Measurements from ENCODE around the gene ADAMTS8. TPM values are rescaled to one million over a fixed set of nuclear protein-coding genes. Genes with fewer than 3 reads are reported as not detected.
A peak's percentile ranks its signal among the peaks of the same experiment; 100 is the strongest.

ADAMTS8 gene
- total RNA-seq, 1 donor from 2014 or later: not detected

DNA sequence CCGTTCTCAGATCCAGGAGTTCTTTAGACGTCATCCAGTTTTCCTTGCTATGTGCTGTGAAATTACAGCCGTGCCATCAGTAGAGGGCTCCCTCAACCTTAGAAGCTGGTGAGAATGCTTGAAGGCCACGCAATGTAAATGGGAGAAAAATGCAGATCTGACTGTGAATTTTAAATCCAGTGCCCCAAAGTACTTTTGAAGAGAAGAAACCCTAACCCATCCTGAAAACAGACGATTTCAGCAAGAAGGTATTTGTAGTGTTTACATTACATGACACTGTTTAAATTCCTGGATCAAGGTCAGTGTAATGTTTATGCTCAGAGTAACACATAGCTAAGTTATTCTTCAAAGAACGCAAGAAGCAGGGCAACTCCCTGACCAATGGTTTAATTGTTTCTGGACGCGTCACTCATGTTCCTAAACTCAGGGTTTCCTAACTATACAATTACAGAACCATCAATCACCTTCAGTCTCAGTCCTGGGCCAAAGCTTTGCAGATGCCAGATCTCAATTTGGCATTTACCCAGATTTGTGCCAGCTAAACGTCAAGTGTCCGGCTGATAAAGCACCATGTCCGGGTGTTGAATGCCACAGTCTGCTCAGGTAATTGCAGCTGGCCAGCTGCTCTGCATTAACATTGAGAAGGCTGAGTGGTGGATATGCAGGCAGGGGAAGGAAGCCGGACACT is 38.2 kb downstream of the ADAMTS8 start:
- H3K36me3 ChIP-seq: no peaks in the 10 kb centered on the region
- no peak for DNase-seq (ENCODE audit: low spot score)
- H3K4me2 ChIP-seq: no peak overlapping the region
- peaks cover 2% of the 10 kb centered on the region for H3K9me3 Mint-ChIP-seq
- peaks cover 41% of the 10 kb centered on the region for H3K4me1 Mint-ChIP-seq
- no peak overlapping the region for H3K4me3 ChIP-seq
- H3K9me3 ChIP-seq (ENCODE audit: low read depth): no peaks in the 10 kb centered on the region
- H3F3A ChIP-seq (ENCODE audit: low read depth): no peaks in the 10 kb centered on the region
- no peaks in the 10 kb centered on the region for H4K20me1 ChIP-seq (ENCODE audit: low read depth)
- H3K9ac ChIP-seq: no peak overlapping the region
- no peaks in the 10 kb centered on the region for H3K36me3 Mint-ChIP-seq
- TF ChIP-seq EZH2 (IDR thresholded peaks at IDR 0.05): no peak
- TF ChIP-seq EZH2phosphoT487 (IDR thresholded peaks at IDR 0.05): no peak
- TF ChIP-seq, protein P1, sequence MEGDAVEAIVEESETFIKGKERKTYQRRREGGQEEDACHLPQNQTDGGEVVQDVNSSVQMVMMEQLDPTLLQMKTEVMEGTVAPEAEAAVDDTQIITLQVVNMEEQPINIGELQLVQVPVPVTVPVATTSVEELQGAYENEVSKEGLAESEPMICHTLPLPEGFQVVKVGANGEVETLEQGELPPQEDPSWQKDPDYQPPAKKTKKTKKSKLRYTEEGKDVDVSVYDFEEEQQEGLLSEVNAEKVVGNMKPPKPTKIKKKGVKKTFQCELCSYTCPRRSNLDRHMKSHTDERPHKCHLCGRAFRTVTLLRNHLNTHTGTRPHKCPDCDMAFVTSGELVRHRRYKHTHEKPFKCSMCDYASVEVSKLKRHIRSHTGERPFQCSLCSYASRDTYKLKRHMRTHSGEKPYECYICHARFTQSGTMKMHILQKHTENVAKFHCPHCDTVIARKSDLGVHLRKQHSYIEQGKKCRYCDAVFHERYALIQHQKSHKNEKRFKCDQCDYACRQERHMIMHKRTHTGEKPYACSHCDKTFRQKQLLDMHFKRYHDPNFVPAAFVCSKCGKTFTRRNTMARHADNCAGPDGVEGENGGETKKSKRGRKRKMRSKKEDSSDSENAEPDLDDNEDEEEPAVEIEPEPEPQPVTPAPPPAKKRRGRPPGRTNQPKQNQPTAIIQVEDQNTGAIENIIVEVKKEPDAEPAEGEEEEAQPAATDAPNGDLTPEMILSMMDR (IDR thresholded peaks at IDR 0.05): peak; percentile 29
- peaks cover 13% of the 10 kb centered on the region for H3K27me3 Mint-ChIP-seq (ENCODE audit: insufficient read depth, low read depth)
- no peak overlapping the region for H3K27ac ChIP-seq
- H3K27ac Mint-ChIP-seq: no peak overlapping the region
- H3K4me1 ChIP-seq: peaks cover 6% of the 10 kb centered on the region
- no peak overlapping the region for H2AFZ ChIP-seq (replicated peaks)
- no peak overlapping the region for H3K4me3 Mint-ChIP-seq
- H3K27me3 ChIP-seq: no peaks in the 10 kb centered on the region
- no peaks in the 10 kb centered on the region for H3K79me2 ChIP-seq (ENCODE audit: low read depth)

DNA sequence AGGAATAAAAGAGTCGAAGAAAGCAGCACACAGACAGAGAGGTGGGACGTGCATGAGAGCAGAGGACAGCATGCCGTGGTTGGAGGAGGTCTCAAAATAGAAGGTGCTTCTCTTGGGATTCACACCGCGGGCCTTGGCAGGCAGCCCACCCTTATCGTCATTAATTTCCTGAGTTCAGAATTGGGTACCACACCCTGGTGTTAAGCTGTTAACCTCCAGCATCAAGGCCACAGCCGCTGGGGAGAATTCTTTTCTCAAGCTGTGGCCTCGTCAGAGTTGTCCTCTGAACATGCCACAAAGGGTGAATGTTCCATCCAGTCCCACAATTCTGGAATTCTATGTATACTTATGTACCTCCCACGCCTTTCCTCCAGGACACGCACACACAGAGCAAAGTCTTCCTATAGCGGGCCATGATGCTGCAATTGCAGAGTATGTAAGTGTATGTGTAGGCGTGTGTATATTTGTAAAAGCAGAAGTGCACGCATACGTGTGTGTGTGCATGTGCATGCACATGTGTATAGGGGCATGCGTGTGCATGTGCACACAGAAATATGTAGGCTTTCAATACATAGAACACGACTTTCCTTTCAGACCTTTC is 39.0 kb downstream of the ADAMTS8 start:
- H3F3A ChIP-seq (ENCODE audit: low read depth): no peaks in the 10 kb centered on the region
- Mint-ChIP-seq H3K36me3 (no peaks in the 10 kb centered on the region), H3K27ac (no peak overlapping the region), H3K4me3 (no peak overlapping the region), H3K27me3 (ENCODE audit: insufficient read depth, low read depth) (peaks cover 15% of the 10 kb centered on the region), H3K4me1 (peaks cover 35% of the 10 kb centered on the region), H3K9me3 (no peaks in the 10 kb centered on the region)
- no peak overlapping the region for H2AFZ ChIP-seq (replicated peaks)
- H3K4me2 ChIP-seq: no peak overlapping the region
- H4K20me1 ChIP-seq (ENCODE audit: low read depth): no peaks in the 10 kb centered on the region
- no peaks in the 10 kb centered on the region for H3K79me2 ChIP-seq (ENCODE audit: low read depth)
- H3K4me3 ChIP-seq: no peak overlapping the region
- TF ChIP-seq EZH2 (IDR thresholded peaks at IDR 0.05): no peak
- TF ChIP-seq, protein P1 (IDR thresholded peaks at IDR 0.05): no peak
- no peak for TF ChIP-seq EZH2phosphoT487 (IDR thresholded peaks at IDR 0.05)
- H3K27me3 ChIP-seq: no peaks in the 10 kb centered on the region
- H3K9ac ChIP-seq: no peak overlapping the region
- no peak overlapping the region for H3K27ac ChIP-seq
- no peaks in the 10 kb centered on the region for H3K9me3 ChIP-seq (ENCODE audit: low read depth)
- H3K36me3 ChIP-seq: no peaks in the 10 kb centered on the region
- DNase-seq (ENCODE audit: low spot score): no peak
- peaks cover 1% of the 10 kb centered on the region for H3K4me1 ChIP-seq

- H3K27ac Mint-ChIP-seq: no peak overlapping the region
- H3K4me1 Mint-ChIP-seq: peaks cover 35% of the 10 kb centered on the region
- H3K36me3 Mint-ChIP-seq: no peaks in the 10 kb centered on the region
- no peaks in the 10 kb centered on the region for H3K4me1 ChIP-seq
- H2AFZ ChIP-seq (replicated peaks): no peak overlapping the region
- no peak overlapping the region for H3K9ac ChIP-seq
- H3K9me3 ChIP-seq (ENCODE audit: low read depth): no peaks in the 10 kb centered on the region
- H3K9me3 Mint-ChIP-seq: no peaks in the 10 kb centered on the region
- H3K4me2 ChIP-seq: no peak overlapping the region
- H4K20me1 ChIP-seq (ENCODE audit: low read depth): no peaks in the 10 kb centered on the region
- TF ChIP-seq EZH2phosphoT487 (IDR thresholded peaks at IDR 0.05): no peak
- TF ChIP-seq, protein P1 (IDR thresholded peaks at IDR 0.05): no peak
- no peak for TF ChIP-seq EZH2 (IDR thresholded peaks at IDR 0.05)
- no peaks in the 10 kb centered on the region for H3K79me2 ChIP-seq (ENCODE audit: low read depth)
- peaks cover 12% of the 10 kb centered on the region for H3K27me3 Mint-ChIP-seq (ENCODE audit: insufficient read depth, low read depth)
- no peak overlapping the region for H3K4me3 Mint-ChIP-seq
- no peaks in the 10 kb centered on the region for H3K27me3 ChIP-seq
- DNase-seq (ENCODE audit: low spot score): no peak
- no peak overlapping the region for H3K4me3 ChIP-seq
- H3K36me3 ChIP-seq: no peaks in the 10 kb centered on the region
- H3K27ac ChIP-seq: no peak overlapping the region
- H3F3A ChIP-seq (ENCODE audit: low read depth): no peaks in the 10 kb centered on the region
These were observed 39.7 kb downstream of the ADAMTS8 start for GRCh38 chr11:130388607-130389205.
